HL-60 (cell line): ENCODE data around the gene RFX8.

Experiments
- CTCF ChIP-seq: IDR thresholded peaks from one replicate; pipeline ENCODE4 v1.5.1; 2011; ENCODE audit warnings: low read length, control low read depth, inconsistent platforms; ENCODE audit not compliant: insufficient read depth
- POLR2AphosphoS5 ChIP-seq: IDR thresholded peaks from 2 replicates; pipeline ENCODE4 v1.6.1; 2012; ENCODE audit warnings: low read depth
- SPI1 ChIP-seq: IDR thresholded peaks from 2 replicates; pipeline ENCODE4 v1.6.1; 2012; ENCODE audit warnings: low read depth, mild to moderate bottlenecking, borderline replicate concordance

GRCh38 chr2:101426822-101427221, 48.1 kb downstream of the RFX8 start:
- TF ChIP-seq CTCF (no peak), POLR2AphosphoS5 (no peak), SPI1 (no peak)
